GM13977 (cell line): ENCODE data around the gene TPRN.

Source experiments
- DNase-seq: peaks from one replicate; pipeline ENCODE4 v3.0.0; 2012; ENCODE audit warnings: low spot score
- CTCF ChIP-seq: IDR thresholded peaks from 2 replicates; pipeline ENCODE4 v1.5.1; 2012; ENCODE audit warnings: mild to moderate bottlenecking, control low read depth; ENCODE audit not compliant: insufficient read depth; ENCODE audit errors: extremely low read depth, missing control alignments
- in situ Hi-C: fragments of 300-500 bp; cut with MboI; formaldehyde crosslinking; loops from one replicate; pipeline ENCODE4 v1.12.0; 2022; ENCODE audit warnings: low sequenced_read_pairs, low pct_unique_long_range_greater_than_20kb, mixed read lengths, inconsistent platforms; ENCODE audit not compliant: unreplicated experiment

Gene TPRN

GRCh38 chr9:137200311-137201204 lies at the start of gene TPRN:
Gene TPRN (minus strand): TSS chr9:137200741. CDS start chr9:137200711, 30 bp downstream.
- in situ Hi-C loops = no loop called here
- peak; percentile 100 for DNase-seq
- TF ChIP-seq CTCF = no peak

GRCh38 chr9:137247916-137248175 lies 47.3 kb upstream of the TPRN start:
- no peak for DNase-seq
- in situ Hi-C loops = no loop called here
- no peak for TF ChIP-seq CTCF

- DNase-seq = no peak
- no peak for TF ChIP-seq CTCF
- in situ Hi-C loops = no loop called here
Observed at GRCh38 chr9:137247135-137247915, 46.8 kb upstream of the TPRN start.

- TF ChIP-seq CTCF = no peak
- DNase-seq = no peak
- in situ Hi-C loops = no loop called here
Observed at GRCh38 chr9:137245450-137246421, 45.2 kb upstream of the TPRN start.

- no peak for TF ChIP-seq CTCF
- in situ Hi-C loops = no loop called here
- no peak for DNase-seq
Observed at GRCh38 chr9:137244486-137245449, 44.2 kb upstream of the TPRN start.
